HG02973 (cell line): Measurements from ENCODE around the gene JADE2.
"Not testable (repeated sequence)": the region's sequence is repeated elsewhere in the genome, so short reads cannot be mapped to it uniquely, and the experiment has no call there.

Source experiments
- ATAC-seq: cut with Tn5 transposase; IDR thresholded peaks from one replicate; pipeline ENCODE4 v1.9.1; 2021; ENCODE audit warnings: moderate library complexity; ENCODE audit not compliant: unreplicated experiment

The JADE2 gene

GRCh38 chr5:134524826-134525682 is at the start of gene JADE2:
TSS of gene JADE2 (plus strand) at chr5:134525670. CDS start at chr5:134535858, 10,188 bp downstream.
- peak; percentile 29 for ATAC-seq

DNA sequence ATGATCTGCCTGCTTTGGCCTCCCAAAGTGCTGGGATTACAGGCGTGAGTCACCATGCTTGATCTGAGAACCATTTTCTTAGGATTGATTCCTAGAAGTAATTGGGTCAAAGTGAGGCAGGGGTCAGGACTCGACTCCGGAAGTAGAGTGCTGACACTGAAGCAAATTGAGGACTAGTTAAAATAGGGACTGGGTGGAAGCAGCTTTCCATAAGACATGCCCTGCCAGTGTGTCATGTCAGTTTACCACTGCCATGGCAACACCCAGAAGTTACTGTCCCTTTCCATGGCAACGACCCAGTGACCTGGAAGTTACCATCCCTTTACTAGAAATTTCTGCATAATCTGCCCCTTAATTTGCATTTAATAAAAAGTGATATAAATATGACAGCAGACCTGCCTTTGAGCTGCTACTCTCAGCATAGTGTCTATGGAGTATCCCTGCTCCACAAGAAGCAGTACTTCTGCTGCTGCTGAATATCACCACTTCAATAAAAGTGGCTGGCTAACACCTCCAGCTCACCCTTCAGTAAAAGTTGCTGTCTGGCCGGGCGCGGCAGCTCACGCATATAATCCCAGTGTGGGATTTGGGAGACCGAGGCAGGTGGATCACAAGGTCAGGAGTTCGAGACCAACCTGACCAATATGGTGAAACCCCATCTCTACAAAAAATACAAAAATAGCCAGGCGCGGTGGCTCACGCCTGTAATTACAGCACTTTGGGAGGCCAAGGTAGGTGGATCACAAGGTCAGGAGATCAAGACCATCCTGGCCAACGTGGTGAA is 47.8 kb upstream of the JADE2 start:
- ATAC-seq, result no peak

DNA sequence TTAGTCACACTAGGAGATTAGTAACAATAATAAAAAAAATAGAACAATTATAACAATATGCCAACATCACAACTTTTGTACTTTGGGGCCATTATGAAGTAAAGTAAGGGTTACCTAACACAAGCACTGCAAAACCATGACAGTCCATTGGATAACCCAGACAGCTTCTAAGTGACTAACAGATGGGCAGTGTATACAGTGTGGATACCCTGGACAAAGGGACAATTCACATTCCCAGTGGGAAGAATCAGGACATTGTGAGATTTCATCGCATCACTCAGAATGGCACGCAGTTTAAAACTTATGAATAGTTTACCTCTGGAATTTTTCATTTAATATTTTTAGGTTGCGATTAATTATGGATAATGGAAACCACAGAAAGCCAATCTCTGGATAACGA is 45.6 kb upstream of the JADE2 start:
- no peak for ATAC-seq

GRCh38 chr5:134489227-134489944 is 36.1 kb upstream of the JADE2 start:
- no peak for ATAC-seq

- no peak for ATAC-seq
Observed at GRCh38 chr5:134490255-134490924, 35.1 kb upstream of the JADE2 start.

DNA sequence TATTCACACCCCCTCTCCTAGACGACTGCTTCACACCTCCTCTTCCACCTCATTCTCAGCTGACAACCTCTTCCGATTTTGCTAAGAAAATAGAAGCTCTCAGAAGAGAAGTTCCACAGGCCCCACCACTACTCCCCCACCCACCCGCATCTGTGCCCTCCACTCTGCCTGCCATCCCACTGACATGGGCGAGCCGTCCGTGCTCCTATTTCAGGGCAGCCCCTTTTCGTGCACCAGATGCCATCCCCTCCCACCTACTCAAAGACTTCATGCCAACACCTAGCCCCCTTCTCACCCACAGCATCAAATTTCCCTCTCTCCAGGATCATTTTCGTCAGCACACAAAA is 34.6 kb upstream of the JADE2 start:
- ATAC-seq, result no peak

DNA sequence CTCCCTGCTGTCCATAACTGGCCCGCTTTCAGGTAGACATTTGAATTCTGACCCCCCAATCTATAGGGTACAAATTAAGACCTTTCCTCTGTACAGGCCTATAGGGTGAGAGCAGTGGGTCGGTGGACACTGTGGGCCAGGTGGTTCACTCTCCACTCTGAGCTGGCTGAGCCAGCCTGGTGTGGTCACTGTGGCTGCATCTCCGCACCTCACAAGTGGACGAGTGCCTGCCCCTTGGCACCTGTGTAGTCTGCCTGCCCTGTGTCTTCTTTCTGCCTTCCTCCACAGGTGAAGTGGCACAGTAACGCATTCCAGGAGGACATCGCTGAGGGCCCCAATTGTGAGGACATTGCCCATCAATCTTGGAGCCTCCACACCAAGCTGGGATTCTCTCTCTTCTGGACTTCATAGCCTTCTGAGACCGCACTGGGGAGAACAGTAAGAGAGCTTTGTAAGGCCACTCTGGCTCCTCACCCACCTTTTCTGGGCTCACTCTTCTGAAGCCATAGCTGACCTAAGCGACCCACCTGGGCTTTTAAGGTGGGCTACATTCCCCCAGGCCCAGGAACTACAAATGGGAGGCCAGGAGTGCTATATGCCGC is 33.5 kb upstream of the JADE2 start:
- ATAC-seq, result no peak

- no peak for ATAC-seq
Observed at GRCh38 chr5:134492568-134492967, 32.9 kb upstream of the JADE2 start.

- ATAC-seq, result no peak
Observed at GRCh38 chr5:134493461-134494055, 31.9 kb upstream of the JADE2 start.

DNA sequence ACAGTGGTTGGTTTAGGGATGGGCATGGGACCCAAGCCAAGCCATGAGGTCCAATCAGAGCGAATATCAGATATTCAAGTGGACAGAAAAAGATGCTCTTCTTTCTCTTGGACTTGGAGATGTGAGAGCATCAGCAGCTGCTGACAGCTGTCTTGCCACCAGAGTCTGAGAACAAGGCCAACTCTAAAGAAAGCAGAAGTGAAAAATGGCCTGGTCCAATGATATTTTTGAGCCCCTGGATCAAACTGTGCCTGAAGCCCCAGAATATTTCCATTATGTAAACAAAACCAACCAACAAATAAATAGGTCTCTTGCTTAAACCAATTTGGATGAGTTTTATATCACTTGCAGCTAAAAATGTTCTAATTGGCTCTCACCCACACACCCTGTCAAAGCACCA is 30.7 kb upstream of the JADE2 start:
- no peak for ATAC-seq

- not testable (repeated sequence) for ATAC-seq
Observed at GRCh38 chr5:134499905-134500304, 25.6 kb upstream of the JADE2 start.

GRCh38 chr5:134500699-134501430 is 24.6 kb upstream of the JADE2 start:
- no peak for ATAC-seq

- no peak for ATAC-seq
Observed at GRCh38 chr5:134502259-134502658, 23.2 kb upstream of the JADE2 start.

- ATAC-seq, result peak; percentile 77
Observed at GRCh38 chr5:134503088-134503936, 22.2 kb upstream of the JADE2 start.

DNA sequence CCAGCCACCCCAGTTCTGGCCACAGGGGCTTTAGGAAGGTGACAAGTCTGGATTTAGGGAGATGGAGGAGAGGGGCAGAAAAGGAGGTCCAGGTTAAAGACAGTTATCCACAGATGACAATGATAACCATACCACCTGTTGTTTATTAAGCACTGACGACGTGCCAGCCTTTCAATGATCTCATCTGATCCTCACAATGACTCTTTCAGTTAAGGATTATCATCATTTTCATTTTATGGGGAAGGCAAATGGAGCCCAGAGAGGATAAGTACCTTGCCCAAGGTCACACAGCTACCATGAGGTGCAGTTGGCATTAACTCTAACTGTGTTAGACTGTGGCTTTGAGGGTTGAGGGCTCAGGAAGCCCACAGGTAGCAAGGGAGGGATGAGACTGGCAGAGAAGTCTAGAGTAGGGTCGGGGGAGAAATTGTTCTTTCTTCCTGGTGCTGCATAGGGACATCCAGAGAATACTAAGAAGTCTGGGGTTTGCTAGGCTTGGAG is 21.5 kb upstream of the JADE2 start:
- ATAC-seq, result no peak

- ATAC-seq, result no peak
Observed at GRCh38 chr5:134504629-134505300, 20.7 kb upstream of the JADE2 start.

- no peak for ATAC-seq
Observed at GRCh38 chr5:134506054-134507039, 19.1 kb upstream of the JADE2 start.
